Measurements from ENCODE around the gene CNOT1. TPM values are rescaled to one million over a fixed set of nuclear protein-coding genes. Genes with fewer than 3 reads are reported as not detected.

CNOT1 gene
- total and polyA plus RNA-seq, 2 of the 4 experiments (the other 2 are of a cell fraction), result 85.5 to 357 TPM

DNA sequence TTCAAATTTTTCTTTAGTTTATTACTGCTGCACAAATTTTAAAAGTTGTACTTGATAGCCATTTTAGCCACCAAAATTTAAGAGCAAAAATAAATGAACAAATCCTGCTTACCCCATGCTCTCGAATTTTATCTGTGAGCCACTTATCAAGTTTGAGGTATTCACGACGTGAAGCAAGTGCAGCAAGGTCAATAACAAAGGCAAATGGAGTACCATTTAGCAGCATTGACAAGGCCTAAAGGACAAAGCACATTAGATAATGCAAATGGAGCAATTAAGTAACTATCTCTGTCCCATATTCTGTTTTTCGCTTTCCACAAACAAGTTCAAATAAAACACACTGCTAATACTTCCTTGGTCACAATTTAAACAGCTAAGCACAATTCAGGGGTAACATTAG is 54.7 kb downstream of the CNOT1 start:
- H2AFZ ChIP-seq (replicated peaks; ENCODE audit: low read length, poor library complexity), result no peak overlapping the region
- dilution Hi-C loops (cut with HindIII; ENCODE audit: low sequenced_read_pairs, unreplicated experiment) (no loop called here), intact Hi-C loops (cut with micrococcal nuclease) (no loop called here), in situ Hi-C loops (cut with MboI; ENCODE audit: low sequenced_read_pairs) (loop anchor here (5.0 kb wide), 1 partner anchor 43 kb away; no protein-coding TSS in a partner anchor)
- H3K56ac ChIP-seq (ENCODE audit: extremely low read depth, insufficient read depth, low read length), result no peak overlapping the region
- H4K20me1 ChIP-seq (ENCODE audit: insufficient read depth, low read length), result no peaks in the 10 kb centered on the region; the same call in 1 of the 2 replicates
- no peak overlapping the region for H3K18ac ChIP-seq (ENCODE audit: low read depth, low read length)
- TF ChIP-seq RCOR1 (IDR thresholded peaks at IDR 0.05; ENCODE audit: insufficient replicate concordance, low read length) (no peak), BHLHE40 (IDR thresholded peaks at IDR 0.05; ENCODE audit: low read depth, low read length) (no peak), SMC3 (IDR thresholded peaks at IDR 0.05; ENCODE audit: low read depth, low read length) (no peak), CEBPB (IDR thresholded peaks at IDR 0.05; ENCODE audit: low read depth, low read length) (no peak), FOS (IDR thresholded peaks at IDR 0.05; ENCODE audit: low read depth, low read length) (no peak), NFE2L2 (IDR thresholded peaks at IDR 0.05; ENCODE audit: low read depth, low read length) (no peak), POLR2A (IDR thresholded peaks at IDR 0.05; ENCODE audit: low read depth, low read length) (no peak), MAZ (IDR thresholded peaks at IDR 0.05; ENCODE audit: borderline replicate concordance, low read depth, low read length) (no peak), MXI1 (IDR thresholded peaks at IDR 0.05; ENCODE audit: borderline replicate concordance, low read depth, low read length) (no peak), RFX5 (IDR thresholded peaks at IDR 0.05; ENCODE audit: low read depth, low read length) (no peak)
- TF ChIP-seq, protein P1, sequence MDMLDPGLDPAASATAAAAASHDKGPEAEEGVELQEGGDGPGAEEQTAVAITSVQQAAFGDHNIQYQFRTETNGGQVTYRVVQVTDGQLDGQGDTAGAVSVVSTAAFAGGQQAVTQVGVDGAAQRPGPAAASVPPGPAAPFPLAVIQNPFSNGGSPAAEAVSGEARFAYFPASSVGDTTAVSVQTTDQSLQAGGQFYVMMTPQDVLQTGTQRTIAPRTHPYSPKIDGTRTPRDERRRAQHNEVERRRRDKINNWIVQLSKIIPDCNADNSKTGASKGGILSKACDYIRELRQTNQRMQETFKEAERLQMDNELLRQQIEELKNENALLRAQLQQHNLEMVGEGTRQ (IDR thresholded peaks at IDR 0.05; ENCODE audit: low read depth, low read length), result no peak
- TF ChIP-seq, protein P2, sequence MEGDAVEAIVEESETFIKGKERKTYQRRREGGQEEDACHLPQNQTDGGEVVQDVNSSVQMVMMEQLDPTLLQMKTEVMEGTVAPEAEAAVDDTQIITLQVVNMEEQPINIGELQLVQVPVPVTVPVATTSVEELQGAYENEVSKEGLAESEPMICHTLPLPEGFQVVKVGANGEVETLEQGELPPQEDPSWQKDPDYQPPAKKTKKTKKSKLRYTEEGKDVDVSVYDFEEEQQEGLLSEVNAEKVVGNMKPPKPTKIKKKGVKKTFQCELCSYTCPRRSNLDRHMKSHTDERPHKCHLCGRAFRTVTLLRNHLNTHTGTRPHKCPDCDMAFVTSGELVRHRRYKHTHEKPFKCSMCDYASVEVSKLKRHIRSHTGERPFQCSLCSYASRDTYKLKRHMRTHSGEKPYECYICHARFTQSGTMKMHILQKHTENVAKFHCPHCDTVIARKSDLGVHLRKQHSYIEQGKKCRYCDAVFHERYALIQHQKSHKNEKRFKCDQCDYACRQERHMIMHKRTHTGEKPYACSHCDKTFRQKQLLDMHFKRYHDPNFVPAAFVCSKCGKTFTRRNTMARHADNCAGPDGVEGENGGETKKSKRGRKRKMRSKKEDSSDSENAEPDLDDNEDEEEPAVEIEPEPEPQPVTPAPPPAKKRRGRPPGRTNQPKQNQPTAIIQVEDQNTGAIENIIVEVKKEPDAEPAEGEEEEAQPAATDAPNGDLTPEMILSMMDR (conservative IDR thresholded peaks at IDR 0.05; ENCODE audit: low read depth, low read length), result no peak
- no CpG with 5 or more reads among the region's 4 CpGs for WGBS, 2 experiments (ENCODE audit: extremely low coverage in 2 of 2, insufficient read length in 1 of 2)
- H2AK5ac ChIP-seq (ENCODE audit: low read depth, low read length), result no peak overlapping the region
- no peak overlapping the region for H3K14ac ChIP-seq (replicated peaks; ENCODE audit: low read depth, low read length)
- no peak overlapping the region for H3K4ac ChIP-seq (ENCODE audit: low read depth, low read length)
- no peak overlapping the region for H2BK5ac ChIP-seq (ENCODE audit: low read depth, low read length, poor library complexity, severe bottlenecking)
- H3K9ac ChIP-seq (ENCODE audit: low read depth, low read length), result no peak overlapping the region
- no peak overlapping the region for H4K91ac ChIP-seq (ENCODE audit: insufficient read depth, low read depth, low read length)
- H3K9me1 ChIP-seq (ENCODE audit: insufficient read depth, low read length), result no peaks in the 10 kb centered on the region
- peaks cover 7 to 13% of the 10 kb centered on the region in 2 experiments; a peak in 2 of 4 replicates for H3K79me1 ChIP-seq (ENCODE audit: low read depth in 1 of 2, low read length in 2 of 2)
- no peak overlapping the region for H3K4me3 ChIP-seq (ENCODE audit: insufficient read depth, low read depth, low read length)
- no peaks in the 10 kb centered on the region for H3K4me1 ChIP-seq (ENCODE audit: control insufficient read depth, insufficient read depth, low read length)
- no peaks in the 10 kb centered on the region for H3K27me3 ChIP-seq (ENCODE audit: control insufficient read depth, insufficient read depth, low read length)
- no peak overlapping the region for H2BK15ac ChIP-seq (ENCODE audit: low read depth, low read length)
- no peak overlapping the region for H3K4me2 ChIP-seq (ENCODE audit: low read depth, low read length)
- no peak for DNase-seq
- H3K23ac ChIP-seq (ENCODE audit: low read depth, low read length), result no peak overlapping the region
- H3K9me3 ChIP-seq (ENCODE audit: control insufficient read depth, insufficient read depth, low read length), result no peaks in the 10 kb centered on the region
- H3K36me3 ChIP-seq (ENCODE audit: control insufficient read depth, insufficient read depth, low read length), result peaks cover 55% of the 10 kb centered on the region
- no peak overlapping the region for H2BK20ac ChIP-seq (ENCODE audit: low read depth, low read length)
- H4K8ac ChIP-seq (ENCODE audit: low read depth in 2 of 2, low read length in 2 of 2), result no peak overlapping the region
- ATAC-seq (ENCODE audit: low read depth), result no peak
- no peak overlapping the region for H2BK120ac ChIP-seq (ENCODE audit: low read depth, low read length)
- POLR2A ChIA-PET (ENCODE audit: unreplicated experiment), result no interaction called here
- no TSS peak for BruUV-seq (replicated peaks)
- H2AK9ac ChIP-seq (replicated peaks; ENCODE audit: low read depth, low read length, poor library complexity), result no peak overlapping the region
- H3K27ac ChIP-seq (ENCODE audit: insufficient read depth, low read length), result no peak overlapping the region
- CTCF ChIA-PET, result no interaction called here
- H4K5ac ChIP-seq (ENCODE audit: low read depth, low read length), result no peak overlapping the region

Measured in IMR-90 (cell line).